GM12878 (cell line): Measurements from ENCODE around the gene ERAL1.
"Not testable (repeated sequence)": the region's sequence is repeated elsewhere in the genome, so short reads cannot be mapped to it uniquely, and the experiment has no call there.

Source experiments
- EP300 ChIP-seq, 2 experiments: fragments of 150-350 bp in 1 of 2; IDR thresholded peaks; 2 replicates each; pipeline ENCODE4 v1.6.1; 2011 to 2012; ENCODE audit warnings: low read depth in 2 of 2, low read length in 2 of 2, borderline replicate concordance in 1 of 2, improper control_type of control experiment in 1 of 2, inconsistent platforms in 1 of 2; ENCODE audit not compliant: control insufficient read depth in 1 of 2
- KLF5 ChIP-seq: fragments of 450-650 bp; IDR thresholded peaks from 2 replicates; pipeline ENCODE4 v1.6.1; 2014; ENCODE audit warnings: mild to moderate bottlenecking; ENCODE audit not compliant: partially characterized antibody
- POLR2A ChIP-seq: IDR thresholded peaks from 2 replicates; pipeline ENCODE4 v1.6.1; 2011; ENCODE audit warnings: low read depth, mild to moderate bottlenecking, low read length
- SIN3A ChIP-seq: IDR thresholded peaks from 2 replicates; pipeline ENCODE4 v1.6.1; 2012; ENCODE audit warnings: low read depth, low read length, improper control_type of control experiment
- YY1 ChIP-seq: IDR thresholded peaks from 2 replicates; pipeline ENCODE4 v1.6.1; 2011; ENCODE audit warnings: low read depth, mild to moderate bottlenecking, low read length
- TF ChIP-seq, protein P1 (sequence below), 3 experiments: IDR thresholded peaks in 2 of 3; conservative IDR thresholded peaks in 1 of 3; 2 replicates each; pipeline ENCODE4 v1.5.1; 2011; ENCODE audit warnings: low read depth in 3 of 3, low read length in 3 of 3, mild to moderate bottlenecking in 3 of 3, control low read depth in 2 of 3, moderate library complexity in 2 of 3, inconsistent platforms in 1 of 3, mixed read lengths in 1 of 3; ENCODE audit not compliant: control insufficient read depth in 2 of 3, insufficient read depth in 1 of 3; ENCODE audit errors: extremely low read depth in 1 of 3
- TF ChIP-seq, protein P2 (sequence below): IDR thresholded peaks from 2 replicates; pipeline ENCODE4 v1.6.1; 2011; ENCODE audit warnings: low read depth, low read length, improper control_type of control experiment, borderline replicate concordance

- TF ChIP-seq, protein P1, sequence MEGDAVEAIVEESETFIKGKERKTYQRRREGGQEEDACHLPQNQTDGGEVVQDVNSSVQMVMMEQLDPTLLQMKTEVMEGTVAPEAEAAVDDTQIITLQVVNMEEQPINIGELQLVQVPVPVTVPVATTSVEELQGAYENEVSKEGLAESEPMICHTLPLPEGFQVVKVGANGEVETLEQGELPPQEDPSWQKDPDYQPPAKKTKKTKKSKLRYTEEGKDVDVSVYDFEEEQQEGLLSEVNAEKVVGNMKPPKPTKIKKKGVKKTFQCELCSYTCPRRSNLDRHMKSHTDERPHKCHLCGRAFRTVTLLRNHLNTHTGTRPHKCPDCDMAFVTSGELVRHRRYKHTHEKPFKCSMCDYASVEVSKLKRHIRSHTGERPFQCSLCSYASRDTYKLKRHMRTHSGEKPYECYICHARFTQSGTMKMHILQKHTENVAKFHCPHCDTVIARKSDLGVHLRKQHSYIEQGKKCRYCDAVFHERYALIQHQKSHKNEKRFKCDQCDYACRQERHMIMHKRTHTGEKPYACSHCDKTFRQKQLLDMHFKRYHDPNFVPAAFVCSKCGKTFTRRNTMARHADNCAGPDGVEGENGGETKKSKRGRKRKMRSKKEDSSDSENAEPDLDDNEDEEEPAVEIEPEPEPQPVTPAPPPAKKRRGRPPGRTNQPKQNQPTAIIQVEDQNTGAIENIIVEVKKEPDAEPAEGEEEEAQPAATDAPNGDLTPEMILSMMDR (IDR thresholded peaks at IDR 0.05 in 2 of 3, conservative IDR thresholded peaks at IDR 0.05 in 1 of 3; ENCODE audit: control insufficient read depth in 2 of 3, extremely low read depth in 1 of 3, insufficient read depth in 1 of 3, low read depth in 3 of 3, low read length in 3 of 3) = not testable (repeated sequence)
- not testable (repeated sequence) for TF ChIP-seq SIN3A; EP300 (IDR thresholded peaks at IDR 0.05; ENCODE audit: borderline replicate concordance in 1 of 2, control insufficient read depth in 1 of 2, low read depth in 2 of 2, low read length in 2 of 2); POLR2A; YY1; KLF5
- TF ChIP-seq, protein P2, sequence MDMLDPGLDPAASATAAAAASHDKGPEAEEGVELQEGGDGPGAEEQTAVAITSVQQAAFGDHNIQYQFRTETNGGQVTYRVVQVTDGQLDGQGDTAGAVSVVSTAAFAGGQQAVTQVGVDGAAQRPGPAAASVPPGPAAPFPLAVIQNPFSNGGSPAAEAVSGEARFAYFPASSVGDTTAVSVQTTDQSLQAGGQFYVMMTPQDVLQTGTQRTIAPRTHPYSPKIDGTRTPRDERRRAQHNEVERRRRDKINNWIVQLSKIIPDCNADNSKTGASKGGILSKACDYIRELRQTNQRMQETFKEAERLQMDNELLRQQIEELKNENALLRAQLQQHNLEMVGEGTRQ = not testable (repeated sequence)
These were observed 48.7 kb downstream of the ERAL1 start for GRCh38 chr17:28903546-28903841.
